ENCODE data around the gene ATAD1.

GRCh38 chr10:87845624-87845998, 27.6 kb upstream of the ATAD1 start:
- no peak for TF ChIP-seq POLR2AphosphoS5 (IDR thresholded peaks at IDR 0.05; ENCODE audit: borderline replicate concordance, low read depth, low read length)
- no peak for TF ChIP-seq EZH2 (IDR thresholded peaks at IDR 0.05)

Measured in SK-N-MC (cell line).